ENCODE data around the gene PXDN. TPM values are rescaled to one million over a fixed set of nuclear protein-coding genes. Genes with fewer than 3 reads are reported as not detected.

Gene PXDN
- total and polyA plus RNA-seq, 10 of the 15 experiments (the other 5 are each of a cell fraction or from before 2014, with no cell fraction given), result 0.12 to 0.69 (median 0.23) TPM; not detected in 5

DNA sequence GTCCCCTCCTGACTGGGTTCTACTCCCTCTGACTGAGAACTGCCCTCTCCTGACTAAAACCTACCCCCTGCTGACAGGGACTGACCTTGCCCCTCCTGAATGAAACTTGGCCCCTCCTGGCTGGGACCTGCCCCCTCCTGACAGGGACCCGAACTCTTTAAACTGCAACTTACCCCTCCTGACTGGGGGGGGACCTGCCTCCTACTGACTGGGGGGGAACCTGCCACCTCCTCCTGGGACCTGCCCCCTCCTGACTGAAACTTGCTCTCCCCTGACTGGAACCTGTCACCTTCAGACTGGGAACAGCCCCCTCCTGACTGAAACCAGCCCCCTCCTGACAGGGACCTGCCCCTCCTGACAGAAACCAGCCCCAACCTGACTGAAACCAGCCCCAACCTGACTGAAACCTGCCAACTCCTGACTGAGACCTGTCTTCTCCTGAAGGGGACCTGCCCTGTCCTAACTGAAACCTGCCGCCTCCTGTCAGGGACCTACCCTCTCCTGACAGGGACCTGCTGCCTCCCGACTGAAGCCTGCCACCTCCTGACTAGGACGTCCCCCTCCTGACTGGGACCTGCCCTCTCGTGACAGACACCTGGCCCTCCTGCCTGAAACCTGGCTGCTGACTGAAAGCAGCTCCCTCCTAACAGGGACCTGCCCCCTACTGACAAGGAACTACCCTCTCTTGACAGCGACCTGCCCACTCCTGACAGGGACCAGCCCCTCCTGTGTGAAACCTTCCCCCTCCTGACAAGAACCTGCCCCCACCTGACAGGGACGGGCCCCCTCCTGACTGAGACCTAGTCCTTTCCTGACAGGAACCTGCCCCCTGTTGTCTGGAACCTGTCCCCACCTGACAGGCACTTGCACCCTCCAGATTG is 87.1 kb downstream of the PXDN start:
- Histone ChIP-seq H3K79me2 (ENCODE audit: control insufficient read depth, insufficient read depth, low read length) (no peaks in the 10 kb centered on the region), H3K36me3 (ENCODE audit: control insufficient read depth in 2 of 2, insufficient read depth in 2 of 2, low read length in 1 of 2) (no peaks in the 10 kb centered on the region), H3K27me3 (replicated peaks in 1 of 2; ENCODE audit: control insufficient read depth in 2 of 2, insufficient read depth in 2 of 2, low read length in 1 of 2) (no peaks in the 10 kb centered on the region), H4K20me1 (ENCODE audit: control insufficient read depth, insufficient read depth) (no peaks in the 10 kb centered on the region), H2AFZ (ENCODE audit: control insufficient read depth, low read depth, low read length) (no peak overlapping the region), H3K4me2 (ENCODE audit: control insufficient read depth, insufficient read depth) (no peak overlapping the region), H3K4me3 (no peak overlapping the region), H3K9ac (ENCODE audit: control insufficient read depth, insufficient read depth, low read length) (no peak overlapping the region), H3K4me1 (ENCODE audit: control insufficient read depth, insufficient read depth, low read length) (no peaks in the 10 kb centered on the region), H3K9me3 (replicated peaks; ENCODE audit: control insufficient read depth, insufficient read depth, low read length) (no peaks in the 10 kb centered on the region; the same call in 2 of the 3 replicates), H3K27ac (ENCODE audit: control insufficient read depth, insufficient read depth) (no peak overlapping the region)
- ChIA-PET RAD21 (ENCODE audit: unreplicated experiment) (no interaction called here), CTCF (no interaction called here), POLR2A (no interaction called here), SMC1A (ENCODE audit: uncharacterized antibody, unreplicated experiment) (no interaction called here)
- DNase-seq (ENCODE audit: low read depth, low spot score), result no peak
- no peak for ATAC-seq
- no peak for TF ChIP-seq ZNF24 (IDR thresholded peaks at IDR 0.05)
- no peak for TF ChIP-seq BACH1 (IDR thresholded peaks at IDR 0.05; ENCODE audit: borderline replicate concordance)
- TF ChIP-seq MXI1 (IDR thresholded peaks at IDR 0.05; ENCODE audit: low read depth, low read length), result no peak
- TF ChIP-seq WRNIP1 (IDR thresholded peaks at IDR 0.05; ENCODE audit: borderline replicate concordance, low read depth, low read length), result no peak
- TF ChIP-seq KDM1A (IDR thresholded peaks at IDR 0.05; ENCODE audit: borderline replicate concordance), result no peak
- TF ChIP-seq CBX3 (IDR thresholded peaks at IDR 0.05; ENCODE audit: borderline replicate concordance, low read depth), result no peak
- no peak for TF ChIP-seq HCFC1 (IDR thresholded peaks at IDR 0.05; ENCODE audit: low read length)
- TF ChIP-seq, protein P1, sequence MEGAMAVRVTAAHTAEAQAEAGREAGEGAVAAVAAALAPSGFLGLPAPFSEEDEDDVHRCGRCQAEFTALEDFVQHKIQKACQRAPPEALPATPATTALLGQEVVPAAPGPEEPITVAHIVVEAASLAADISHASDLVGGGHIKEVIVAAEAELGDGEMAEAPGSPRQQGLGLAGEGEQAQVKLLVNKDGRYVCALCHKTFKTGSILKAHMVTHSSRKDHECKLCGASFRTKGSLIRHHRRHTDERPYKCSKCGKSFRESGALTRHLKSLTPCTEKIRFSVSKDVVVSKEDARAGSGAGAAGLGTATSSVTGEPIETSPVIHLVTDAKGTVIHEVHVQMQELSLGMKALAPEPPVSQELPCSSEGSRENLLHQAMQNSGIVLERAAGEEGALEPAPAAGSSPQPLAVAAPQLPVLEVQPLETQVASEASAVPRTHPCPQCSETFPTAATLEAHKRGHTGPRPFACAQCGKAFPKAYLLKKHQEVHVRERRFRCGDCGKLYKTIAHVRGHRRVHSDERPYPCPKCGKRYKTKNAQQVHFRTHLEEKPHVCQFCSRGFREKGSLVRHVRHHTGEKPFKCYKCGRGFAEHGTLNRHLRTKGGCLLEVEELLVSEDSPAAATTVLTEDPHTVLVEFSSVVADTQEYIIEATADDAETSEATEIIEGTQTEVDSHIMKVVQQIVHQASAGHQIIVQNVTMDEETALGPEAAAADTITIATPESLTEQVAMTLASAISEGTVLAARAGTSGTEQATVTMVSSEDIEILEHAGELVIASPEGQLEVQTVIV (IDR thresholded peaks at IDR 0.05; ENCODE audit: borderline replicate concordance, partially characterized antibody), result no peak
- TF ChIP-seq SMC3 (IDR thresholded peaks at IDR 0.05; ENCODE audit: borderline replicate concordance, low read length), result no peak
- TF ChIP-seq MEF2A (IDR thresholded peaks at IDR 0.05; ENCODE audit: insufficient read depth, low read depth, low read length), result no peak
- no peak for TF ChIP-seq NBN (IDR thresholded peaks at IDR 0.05)
- no peak for TF ChIP-seq SUZ12 (IDR thresholded peaks at IDR 0.05; ENCODE audit: unreplicated experiment)
- no peak for TF ChIP-seq MYB (IDR thresholded peaks at IDR 0.05; ENCODE audit: borderline replicate concordance, low read depth, low read length)
- no peak for TF ChIP-seq MEF2B (IDR thresholded peaks at IDR 0.05; ENCODE audit: partially characterized antibody, poor library complexity, severe bottlenecking)
- no peak for TF ChIP-seq ZNF207 (IDR thresholded peaks at IDR 0.05; ENCODE audit: borderline replicate concordance)
- TF ChIP-seq, protein P2, sequence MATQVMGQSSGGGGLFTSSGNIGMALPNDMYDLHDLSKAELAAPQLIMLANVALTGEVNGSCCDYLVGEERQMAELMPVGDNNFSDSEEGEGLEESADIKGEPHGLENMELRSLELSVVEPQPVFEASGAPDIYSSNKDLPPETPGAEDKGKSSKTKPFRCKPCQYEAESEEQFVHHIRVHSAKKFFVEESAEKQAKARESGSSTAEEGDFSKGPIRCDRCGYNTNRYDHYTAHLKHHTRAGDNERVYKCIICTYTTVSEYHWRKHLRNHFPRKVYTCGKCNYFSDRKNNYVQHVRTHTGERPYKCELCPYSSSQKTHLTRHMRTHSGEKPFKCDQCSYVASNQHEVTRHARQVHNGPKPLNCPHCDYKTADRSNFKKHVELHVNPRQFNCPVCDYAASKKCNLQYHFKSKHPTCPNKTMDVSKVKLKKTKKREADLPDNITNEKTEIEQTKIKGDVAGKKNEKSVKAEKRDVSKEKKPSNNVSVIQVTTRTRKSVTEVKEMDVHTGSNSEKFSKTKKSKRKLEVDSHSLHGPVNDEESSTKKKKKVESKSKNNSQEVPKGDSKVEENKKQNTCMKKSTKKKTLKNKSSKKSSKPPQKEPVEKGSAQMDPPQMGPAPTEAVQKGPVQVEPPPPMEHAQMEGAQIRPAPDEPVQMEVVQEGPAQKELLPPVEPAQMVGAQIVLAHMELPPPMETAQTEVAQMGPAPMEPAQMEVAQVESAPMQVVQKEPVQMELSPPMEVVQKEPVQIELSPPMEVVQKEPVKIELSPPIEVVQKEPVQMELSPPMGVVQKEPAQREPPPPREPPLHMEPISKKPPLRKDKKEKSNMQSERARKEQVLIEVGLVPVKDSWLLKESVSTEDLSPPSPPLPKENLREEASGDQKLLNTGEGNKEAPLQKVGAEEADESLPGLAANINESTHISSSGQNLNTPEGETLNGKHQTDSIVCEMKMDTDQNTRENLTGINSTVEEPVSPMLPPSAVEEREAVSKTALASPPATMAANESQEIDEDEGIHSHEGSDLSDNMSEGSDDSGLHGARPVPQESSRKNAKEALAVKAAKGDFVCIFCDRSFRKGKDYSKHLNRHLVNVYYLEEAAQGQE (IDR thresholded peaks at IDR 0.05; ENCODE audit: low read depth, low read length), result no peak
- TF ChIP-seq SPI1 (IDR thresholded peaks at IDR 0.05; ENCODE audit: borderline replicate concordance, insufficient read depth, low read depth, low read length), result no peak
- no peak for FAIRE-seq
- in situ Hi-C loops (cut with MboI), result no loop called here
- intact Hi-C loops (cut with micrococcal nuclease; ENCODE audit: unreplicated experiment), result no loop called here
- 6% methylated on average over 7 of the region's 7 CpGs for WGBS (ENCODE audit: insufficient coverage, insufficient replicate concordance, low lambda C conversion rate, missing lambda C conversion rate)
- no TSS peak for BruUV-seq (replicated peaks)

All from GM12878 (cell line).